Body of pancreas (tissue), 4 donors: ENCODE measurements around the gene C2orf49. TPM values are rescaled to one million over a fixed set of nuclear protein-coding genes. Genes with fewer than 3 reads are reported as not detected.

Experiments
- ATAC-seq: fragments of 150-250 bp; one replicate; pipeline ENCODE4 v1.9.1; 2016
- DNase-seq, 4 donors: peaks; one replicate each; pipeline ENCODE4 v3.0.0-alpha.2; 2019
- H3K27ac ChIP-seq, 4 donors: fragments of 200-600 bp; sonication (generic); 1 replicate in 3 of 4; 2 replicates in 1 of 4; pipeline versions ENCODE4 v1.5.1 to v1.6.1; 2016 to 2019; ENCODE audit warnings: mild to moderate bottlenecking in 1 of 4, mixed read lengths in 1 of 4, moderate library complexity in 1 of 4
- H3K27me3 ChIP-seq, 2 donors: fragments of 200-600 bp; sonication (generic); one replicate each; pipeline ENCODE4 v1.6.0; 2016; ENCODE audit warnings: mild to moderate bottlenecking in 1 of 2
- H3K36me3 ChIP-seq, 2 donors: fragments of 200-600 bp; sonication (generic); replicated peaks in 1 of 2; 2 replicates each; pipeline ENCODE4 v1.5.1; 2016; ENCODE audit warnings: low read depth in 2 of 2; ENCODE audit not compliant: insufficient read depth in 1 of 2
- H3K4me1 ChIP-seq: fragments of 200-600 bp; sonication (generic); one replicate; pipeline ENCODE4 v1.6.0; 2016
- H3K4me3 ChIP-seq, 2 donors: fragments of 200-600 bp; sonication (generic); 1 replicate in 1 of 2; 2 replicates in 1 of 2; pipeline ENCODE4 v1.5.1; 2016 to 2019
- H3K9me3 ChIP-seq, 3 donors: fragments of 200-600 bp; sonication (generic); 1 replicate in 2 of 3; 2 replicates in 1 of 3; pipeline ENCODE4 v1.5.1; 2016
- CTCF ChIP-seq, 7 experiments: fragments of 450-650 bp in 4 of 7; fragments of 200-600 bp in 3 of 7; sonication (generic) in 3 of 7; IDR thresholded peaks; one replicate each; pipeline ENCODE4 v1.5.1; 2016 to 2019; ENCODE audit warnings: antibody characterized with exemption in 7 of 7
- POLR2A ChIP-seq, 3 donors: fragments of 450-650 bp; IDR thresholded peaks; one replicate each; pipeline ENCODE4 v1.6.1; 2016; ENCODE audit warnings: antibody characterized with exemption in 3 of 3, mild to moderate bottlenecking in 2 of 3
- WGBS, 2 donors: methylation state at CpG; one replicate each; pipeline ENCODE4 v1.1.5; 2017; 5-methylcytosine and 5-hydroxymethylcytosine counted together
- intact Hi-C: fragments of 100-400 bp; cut with DNase I; formaldehyde crosslinking; loops from one replicate; pipeline ENCODE4 v1.15.1; 2023
- total RNA-seq, 2 donors: library from RNA; depleted of rRNA; stranded (reverse); fragments of >200 nt; gene quantifications; one replicate each; pipeline ENCODE4 v1.1.0, GENCODE V29; 2016

Gene C2orf49
- total RNA-seq, 2 donors from 2014 or later: 7.9 to 15.3 TPM

GRCh38 chr2:105373895-105374401, 36.6 kb downstream of the C2orf49 start:
- peak overlapping the region in 1 of 4 donors; percentile 61 for H3K27ac ChIP-seq
- 79 to 80% methylated on average over 9 of the region's 9 CpGs for WGBS, 2 donors
- H3K36me3 ChIP-seq: no peaks in the 10 kb centered on the region
- no peaks in the 10 kb centered on the region for H3K27me3 ChIP-seq
- intact Hi-C loops: loop anchor here (5.0 kb wide), 1 partner anchor 153 kb away; no protein-coding TSS in a partner anchor
- H3K4me3 ChIP-seq: no peak overlapping the region
- H3K9me3 ChIP-seq: no peaks in the 10 kb centered on the region
- peaks cover 6% of the 10 kb centered on the region for H3K4me1 ChIP-seq
- ATAC-seq (no peak), DNase-seq (no peak)
- TF ChIP-seq CTCF (IDR thresholded peaks at IDR 0.05) (no peak), POLR2A (IDR thresholded peaks at IDR 0.05) (no peak)

GRCh38 chr2:105375001-105375561, 37.7 kb downstream of the C2orf49 start:
- WGBS, 2 donors: 66 to 72% methylated on average over 15 of the region's 15 CpGs
- DNase-seq (peak in 1 of 4 donors; percentile 12), ATAC-seq (peak; percentile 55)
- Histone ChIP-seq H3K27ac (peak overlapping the region in 3 of 4 donors; percentile 30 to 61 (median 39)), H3K4me3 (no peak overlapping the region), H3K27me3 (no peaks in the 10 kb centered on the region), H3K4me1 (peaks cover under 1% of the 10 kb centered on the region), H3K9me3 (no peaks in the 10 kb centered on the region), H3K36me3 (no peaks in the 10 kb centered on the region)
- intact Hi-C loops: no loop called here
- TF ChIP-seq CTCF (IDR thresholded peaks at IDR 0.05): no peak
- no peak for TF ChIP-seq POLR2A (IDR thresholded peaks at IDR 0.05)

GRCh38 chr2:105376010-105376409, 38.7 kb downstream of the C2orf49 start:
- Histone ChIP-seq H3K27ac (peak overlapping the region in 1 of 4 donors; percentile 37), H3K27me3 (no peaks in the 10 kb centered on the region), H3K4me3 (no peak overlapping the region), H3K4me1 (no peaks in the 10 kb centered on the region), H3K9me3 (no peaks in the 10 kb centered on the region), H3K36me3 (no peaks in the 10 kb centered on the region)
- TF ChIP-seq CTCF (IDR thresholded peaks at IDR 0.05) (no peak), POLR2A (IDR thresholded peaks at IDR 0.05) (no peak)
- ATAC-seq: no peak
- WGBS, 2 donors: 59 to 63% methylated on average over 11 of the region's 11 CpGs
- no peak for DNase-seq
- intact Hi-C loops: no loop called here

- 79 to 82% methylated on average over 5 of the region's 5 CpGs for WGBS, 2 donors
- ATAC-seq (no peak), DNase-seq (no peak)
- Histone ChIP-seq H3K9me3 (no peaks in the 10 kb centered on the region), H3K27me3 (no peaks in the 10 kb centered on the region), H3K27ac (no peak overlapping the region), H3K4me1 (no peaks in the 10 kb centered on the region), H3K4me3 (no peak overlapping the region), H3K36me3 (no peaks in the 10 kb centered on the region)
- TF ChIP-seq POLR2A (IDR thresholded peaks at IDR 0.05) (no peak), CTCF (IDR thresholded peaks at IDR 0.05) (no peak)
- intact Hi-C loops: no loop called here
Observed at GRCh38 chr2:105376789-105377240, 39.5 kb downstream of the C2orf49 start.

GRCh38 chr2:105377871-105378270, 40.5 kb downstream of the C2orf49 start:
- no peaks in the 10 kb centered on the region for H3K36me3 ChIP-seq
- no peaks in the 10 kb centered on the region for H3K27me3 ChIP-seq
- ATAC-seq (no peak), DNase-seq (no peak)
- no peak overlapping the region for H3K4me3 ChIP-seq
- 76 to 79% methylated on average over 3 of the region's 3 CpGs for WGBS, 2 donors
- no peaks in the 10 kb centered on the region for H3K4me1 ChIP-seq
- intact Hi-C loops: no loop called here
- no peaks in the 10 kb centered on the region for H3K9me3 ChIP-seq
- no peak overlapping the region for H3K27ac ChIP-seq
- TF ChIP-seq CTCF (IDR thresholded peaks at IDR 0.05) (peak in 1 of 7 experiments; percentile 2), POLR2A (IDR thresholded peaks at IDR 0.05) (no peak)
